Testis (tissue), 3 donors: ENCODE data around the gene NAGLU. TPM values are rescaled to one million over a fixed set of nuclear protein-coding genes. Genes with fewer than 3 reads are reported as not detected.
A peak's percentile ranks its signal among the peaks of the same experiment; 100 is the strongest.

Experiments used
- DNase-seq: peaks from one replicate; pipeline ENCODE4 v3.0.0-alpha.2; 2019
- H3K27ac ChIP-seq, 2 donors: fragments of 200-600 bp; sonication (generic); one replicate each; pipeline ENCODE4 v1.5.1; 2019
- H3K27me3 ChIP-seq: fragments of 200-600 bp; sonication (generic); one replicate; pipeline ENCODE4 v1.5.1; 2019
- H3K36me3 ChIP-seq: fragments of 200-600 bp; sonication (generic); one replicate; pipeline ENCODE4 v1.5.1; 2017; ENCODE audit warnings: low read depth; ENCODE audit errors: missing control alignments
- H3K4me1 ChIP-seq: fragments of 200-600 bp; sonication (generic); one replicate; pipeline ENCODE4 v1.5.1; 2019
- H3K4me3 ChIP-seq, 2 donors: fragments of 200-600 bp; sonication (generic); one replicate each; pipeline ENCODE4 v1.5.1; 2017 to 2019
- H3K9me3 ChIP-seq: fragments of 200-600 bp; sonication (generic); one replicate; pipeline ENCODE4 v1.5.1; 2017
- CTCF ChIP-seq, 3 experiments: fragments of 450-650 bp in 2 of 3; fragments of 200-600 bp in 1 of 3; sonication (generic) in 1 of 3; IDR thresholded peaks; one replicate each; pipeline ENCODE4 v1.5.1; 2016 to 2019; ENCODE audit warnings: antibody characterized with exemption in 3 of 3, mild to moderate bottlenecking in 2 of 3, moderate library complexity in 1 of 3
- POLR2A ChIP-seq: fragments of 450-650 bp; IDR thresholded peaks from one replicate; pipeline ENCODE4 v1.6.1; 2017; ENCODE audit warnings: antibody characterized with exemption, mild to moderate bottlenecking, moderate library complexity
- WGBS, 2 donors: methylation state at CpG; one replicate each; pipeline ENCODE4 v1.1.5; 2018; 5-methylcytosine and 5-hydroxymethylcytosine counted together
- intact Hi-C: fragments of 100-400 bp; cut with DNase I; formaldehyde crosslinking; loops from one replicate; pipeline ENCODE4 v1.15.1; 2023; ENCODE audit warnings: low total_unique reads
- polyA plus RNA-seq: library from polyadenylated mRNA; stranded (reverse); fragments of 350-450 nt; fragmentation: Illumina TruSeq; extraction: RNeasy Lipid Tissue Mini Kit (QIAGEN cat#74804); gene quantifications from one replicate; pipeline ENCODE4 v1.2.3, GENCODE V29; 2014; ENCODE audit warnings: low read depth, low replicate concordance; ENCODE audit not compliant: insufficient read depth
- total RNA-seq, 2 donors: library from RNA; depleted of rRNA; stranded (reverse); fragments of >200 nt; gene quantifications; one replicate each; pipeline ENCODE4 v1.2.3, GENCODE V29; 2016

The NAGLU gene
- total and polyA plus RNA-seq, 3 donors from 2014 or later = 18.9 to 40.6 (median 37.6) TPM

GRCh38 chr17:42565523-42566214 lies 29.6 kb downstream of the NAGLU start:
- Histone ChIP-seq H3K4me3 (no peak overlapping the region), H3K9me3 (no peaks in the 10 kb centered on the region), H3K27me3 (no peaks in the 10 kb centered on the region), H3K4me1 (peaks cover 31% of the 10 kb centered on the region), H3K36me3 (no peaks in the 10 kb centered on the region), H3K27ac (peak overlapping the region in 1 of 2 donors; percentile 82)
- no peak for DNase-seq
- 90 to 93% methylated on average over 8 to 16 of the region's 16 CpGs for WGBS, 2 donors
- TF ChIP-seq POLR2A (no peak), CTCF (IDR thresholded peaks at IDR 0.05) (no peak)
- intact Hi-C loops = no loop called here

DNA sequence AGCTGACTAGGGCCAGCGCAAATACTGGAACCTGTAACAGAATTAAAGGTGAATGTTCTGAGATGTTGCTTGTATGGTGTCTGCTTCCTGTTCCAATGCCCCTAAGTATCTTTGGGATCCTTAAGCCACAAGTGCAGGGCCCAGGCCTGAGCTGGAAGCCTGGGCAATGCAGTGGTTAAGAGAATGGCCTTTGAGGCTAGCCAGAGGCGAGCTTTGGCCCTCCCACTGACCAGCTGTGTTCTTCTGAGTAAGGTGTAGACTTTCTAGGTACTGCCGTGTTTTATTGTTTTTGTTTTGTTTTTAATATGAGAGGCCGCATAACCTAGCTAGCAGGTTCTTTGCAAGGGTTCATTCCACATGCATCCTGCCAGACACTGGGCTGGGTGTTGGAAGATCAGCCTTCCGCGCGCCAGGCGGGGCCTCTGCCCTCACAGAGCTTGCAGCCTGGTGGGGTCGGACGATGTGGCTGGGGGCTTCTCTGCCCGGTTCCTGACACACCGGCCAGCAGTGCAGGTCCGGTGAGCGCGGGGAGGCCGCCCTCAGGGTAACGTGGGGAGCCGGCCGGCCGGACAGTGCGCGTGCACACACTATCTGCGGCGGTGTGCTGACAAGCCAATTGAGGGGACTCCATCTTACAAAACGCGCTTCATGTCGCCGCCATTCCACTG lies 30.3 kb downstream of the NAGLU start:
- intact Hi-C loops = no loop called here
- H3K4me3 ChIP-seq = peak overlapping the region; percentile 91 to 94
- DNase-seq = no peak
- peak overlapping the region; percentile 82 to 88 for H3K27ac ChIP-seq
- no peaks in the 10 kb centered on the region for H3K36me3 ChIP-seq
- no peak for TF ChIP-seq POLR2A
- TF ChIP-seq CTCF (IDR thresholded peaks at IDR 0.05) = no peak
- no peaks in the 10 kb centered on the region for H3K27me3 ChIP-seq
- H3K4me1 ChIP-seq = peaks cover 31% of the 10 kb centered on the region
- 16 to 18% methylated on average over 21 to 28 of the region's 28 CpGs for WGBS, 2 donors
- H3K9me3 ChIP-seq = no peaks in the 10 kb centered on the region

- no peaks in the 10 kb centered on the region for H3K27me3 ChIP-seq
- TF ChIP-seq POLR2A (no peak), CTCF (IDR thresholded peaks at IDR 0.05) (no peak)
- WGBS, 2 donors = 0% methylated on average over 7 to 66 of the region's 72 CpGs
- H3K36me3 ChIP-seq = no peaks in the 10 kb centered on the region
- peak within 1 kb of the TSS; percentile 91 to 94 for H3K4me3 ChIP-seq
- intact Hi-C loops = no loop called here
- no peaks in the 10 kb centered on the region for H3K9me3 ChIP-seq
- H3K27ac ChIP-seq = peak within 1 kb of the TSS; percentile 82 to 88
- DNase-seq = peak; percentile 92
- peaks cover 31% of the 10 kb centered on the region for H3K4me1 ChIP-seq
These were observed 31.0 kb downstream of the NAGLU start, which contains the start of gene MLX for GRCh38 chr17:42566883-42567573. MLX (plus strand) TSS chr17:42567100; CDS start chr17:42567125, 25 bp downstream.

DNA sequence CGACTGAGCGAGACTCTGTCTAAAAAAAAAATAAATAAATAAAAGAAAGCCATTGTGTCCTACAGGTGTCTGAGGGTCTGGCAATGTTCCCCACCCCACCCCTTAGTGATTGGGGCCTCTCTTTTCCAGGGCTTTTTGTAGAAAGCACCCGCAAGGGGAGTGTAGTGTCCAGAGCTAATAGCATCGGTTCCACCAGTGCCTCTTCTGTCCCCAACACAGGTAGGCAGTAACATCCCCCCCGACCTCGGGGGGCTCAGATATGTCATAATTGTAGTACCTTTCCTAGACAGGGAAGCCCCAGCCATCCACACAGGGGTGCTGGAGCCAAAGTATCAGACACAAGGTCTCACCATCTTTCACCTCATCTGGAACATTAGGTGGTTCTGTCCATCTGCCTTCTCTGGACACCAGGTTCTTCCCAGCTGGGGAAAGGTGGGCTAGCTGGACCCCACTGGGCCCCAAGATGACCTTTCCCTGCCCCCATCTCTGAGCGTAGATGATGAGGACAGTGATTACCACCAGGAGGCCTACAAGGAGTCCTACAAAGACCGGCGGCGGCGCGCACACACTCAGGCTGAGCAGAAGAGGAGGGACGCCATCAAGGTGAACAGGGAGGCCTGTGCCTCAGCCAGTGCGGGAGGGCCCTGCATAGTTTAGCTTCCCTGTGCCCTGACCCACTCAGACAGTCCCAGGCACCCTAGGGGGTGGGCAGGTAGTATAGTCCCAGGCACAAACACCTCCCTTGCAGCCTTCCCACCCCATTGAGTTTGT lies 32.5 kb downstream of the NAGLU start:
- H3K27ac ChIP-seq = no peak overlapping the region
- H3K36me3 ChIP-seq = no peaks in the 10 kb centered on the region
- peaks cover 21% of the 10 kb centered on the region for H3K4me1 ChIP-seq
- 70 to 78% methylated on average over 11 to 14 of the region's 14 CpGs for WGBS, 2 donors
- peak overlapping the region in 1 of 2 donors; percentile 94 for H3K4me3 ChIP-seq
- TF ChIP-seq CTCF (IDR thresholded peaks at IDR 0.05) (no peak), POLR2A (no peak)
- H3K9me3 ChIP-seq = no peaks in the 10 kb centered on the region
- no peak for DNase-seq
- no peaks in the 10 kb centered on the region for H3K27me3 ChIP-seq
- intact Hi-C loops = no loop called here
